Measurements from ENCODE around the gene RTN4RL2. TPM values are rescaled to one million over a fixed set of nuclear protein-coding genes. Genes with fewer than 3 reads are reported as not detected.

The RTN4RL2 gene
- total RNA-seq, 4 donors from 2014 or later: 0.13 to 2.8 (median 0.77) TPM

DNA sequence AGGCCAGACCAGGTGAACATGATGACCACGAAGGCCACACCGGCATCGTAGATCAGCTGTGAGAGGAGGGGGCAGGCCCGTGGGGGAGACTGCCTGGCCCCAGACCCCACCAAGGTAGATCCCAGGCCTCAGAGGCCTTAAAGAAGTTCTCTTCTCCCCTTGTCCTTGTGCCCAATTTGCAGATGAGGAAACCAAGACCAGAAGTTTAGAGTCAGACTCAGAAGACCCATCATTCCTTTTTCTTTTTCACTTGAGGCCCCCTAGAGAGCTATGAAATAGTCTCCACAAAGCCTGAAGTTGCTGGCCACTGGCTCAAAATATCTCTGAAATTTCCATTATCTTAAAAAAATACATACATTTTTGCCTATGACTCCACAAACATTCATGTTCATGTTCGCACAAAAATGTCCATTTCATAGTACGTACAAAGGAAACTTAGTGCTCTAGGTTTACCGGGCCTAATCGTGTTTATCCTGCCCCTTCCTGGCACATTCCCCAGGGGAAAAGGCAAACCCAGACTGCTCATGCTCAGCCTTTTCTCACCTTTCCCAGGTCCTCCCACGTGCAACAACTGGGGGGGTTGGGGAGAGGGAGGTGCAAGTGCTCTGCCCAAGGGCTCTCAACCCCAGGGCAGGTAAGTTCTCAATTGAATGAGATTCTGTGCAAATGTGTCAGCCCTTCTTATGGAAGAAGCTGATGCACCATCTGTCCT lies 35.9 kb downstream of the RTN4RL2 start:
- intact Hi-C loops (cut with DNase I; ENCODE audit: low total_unique reads): no loop called here
- H3K4me3 ChIP-seq: no peak overlapping the region
- H3K27ac ChIP-seq: peak overlapping the region in 2 of 4 donors; percentile 33 to 80
- no peaks in the 10 kb centered on the region for H3K36me3 ChIP-seq
- DNase-seq: no peak
- in situ Hi-C loops (cut with MboI; ENCODE audit: low sequenced_read_pairs in 4 of 4): loop anchor here in 2 of 4 donors (10.0 to 25.0 kb wide), 2 partner anchors 159 to 171 kb away; partner anchors contain the start of genes P2RX3 (in 1 of the 2), SSRP1 (in 1 of the 2) and TNKS1BP1 (in 1 of the 2)
- H3K27me3 ChIP-seq: no peaks in the 10 kb centered on the region
- no peak for TF ChIP-seq CTCF (IDR thresholded peaks at IDR 0.05 in 4 of 5, conservative IDR thresholded peaks at IDR 0.05 in 1 of 5)
- TF ChIP-seq POLR2A (IDR thresholded peaks at IDR 0.05): no peak
- H3K9me3 ChIP-seq: no peaks in the 10 kb centered on the region
- no peak for ATAC-seq
- peaks cover 40 to 44% of the 10 kb centered on the region in 2 donors for H3K4me1 ChIP-seq

GRCh38 chr11:57497303-57498247 lies 37.2 kb downstream of the RTN4RL2 start:
- Histone ChIP-seq H3K27me3 (no peaks in the 10 kb centered on the region), H3K4me3 (no peak overlapping the region), H3K4me1 (peaks cover 42 to 50% of the 10 kb centered on the region in 2 donors), H3K9me3 (no peaks in the 10 kb centered on the region), H3K27ac (peak overlapping the region in 3 of 4 donors; percentile 3 to 92 (median 87)), H3K36me3 (no peaks in the 10 kb centered on the region)
- no peak for TF ChIP-seq POLR2A (IDR thresholded peaks at IDR 0.05)
- intact Hi-C loops (cut with DNase I; ENCODE audit: low total_unique reads) (no loop called here), in situ Hi-C loops (cut with MboI; ENCODE audit: low sequenced_read_pairs in 4 of 4) (loop anchor here in 2 of 4 donors (10.0 to 25.0 kb wide), 2 partner anchors 160 to 173 kb away; partner anchors contain the start of genes P2RX3 (in 1 of the 2), SSRP1 (in 1 of the 2) and TNKS1BP1 (in 1 of the 2))
- ATAC-seq: no peak
- no peak for DNase-seq

GRCh38 chr11:57498540-57498939 lies 38.2 kb downstream of the RTN4RL2 start:
- intact Hi-C loops (cut with DNase I; ENCODE audit: low total_unique reads) (no loop called here), in situ Hi-C loops (cut with MboI; ENCODE audit: low sequenced_read_pairs in 4 of 4) (loop anchor here in 2 of 4 donors (10.0 to 25.0 kb wide), 2 partner anchors 161 to 174 kb away; partner anchors contain the start of genes P2RX3 (in 1 of the 2), SSRP1 (in 1 of the 2) and TNKS1BP1 (in 1 of the 2))
- Histone ChIP-seq H3K27ac (peak overlapping the region; percentile 87 to 95 (median 92)), H3K4me3 (no peak overlapping the region), H3K27me3 (no peaks in the 10 kb centered on the region), H3K4me1 (peaks cover 39 to 50% of the 10 kb centered on the region in 2 donors), H3K9me3 (no peaks in the 10 kb centered on the region), H3K36me3 (no peaks in the 10 kb centered on the region)
- ATAC-seq (no peak), DNase-seq (no peak)
- no peak for TF ChIP-seq POLR2A (IDR thresholded peaks at IDR 0.05)
- no peak for TF ChIP-seq CTCF (IDR thresholded peaks at IDR 0.05 in 4 of 5, conservative IDR thresholded peaks at IDR 0.05 in 1 of 5)

DNA sequence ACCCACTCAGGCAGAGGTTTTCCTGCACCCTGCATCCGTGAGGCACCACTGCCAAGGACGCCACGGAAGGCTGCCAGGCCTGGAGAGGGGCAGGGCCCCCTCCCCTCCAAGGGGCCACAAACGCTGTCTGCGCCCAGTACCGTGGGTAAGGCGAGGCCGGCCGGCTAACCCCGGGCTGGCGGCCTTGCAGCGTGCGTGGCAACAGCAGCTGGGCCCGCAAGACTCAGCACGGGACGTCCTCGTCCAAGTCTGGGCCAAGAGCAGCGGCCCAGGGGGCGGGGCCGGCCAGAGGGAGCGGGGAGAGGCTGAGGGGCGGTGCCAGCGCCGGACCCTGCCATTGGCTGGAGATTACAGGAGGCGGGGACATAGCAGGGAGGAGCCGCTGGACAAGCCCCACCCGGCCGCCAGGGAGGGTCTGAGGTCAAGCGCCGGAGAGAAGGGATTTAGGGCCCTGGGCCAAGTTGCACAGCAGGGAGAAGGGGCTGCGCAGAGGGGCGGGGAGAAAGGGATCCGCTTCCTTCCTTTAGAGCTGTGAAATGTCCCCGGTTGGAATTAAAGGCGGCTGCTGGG lies 39.2 kb downstream of the RTN4RL2 start:
- ATAC-seq (peak; percentile 90 to 91), DNase-seq (peak; percentile 98 to 99)
- Histone ChIP-seq H3K4me3 (peak overlapping the region; percentile 29 to 53 (median 44)), H3K27me3 (no peaks in the 10 kb centered on the region), H3K4me1 (peaks cover 30 to 40% of the 10 kb centered on the region in 2 donors), H3K27ac (peak overlapping the region; percentile 87 to 95 (median 92)), H3K9me3 (no peaks in the 10 kb centered on the region), H3K36me3 (no peaks in the 10 kb centered on the region)
- intact Hi-C loops (cut with DNase I; ENCODE audit: low total_unique reads) (loop anchor here (1.0 kb wide), 1 partner anchor 168 kb away; no protein-coding TSS in a partner anchor), in situ Hi-C loops (cut with MboI; ENCODE audit: low sequenced_read_pairs in 4 of 4) (loop anchor here in 2 of 4 donors (10.0 to 25.0 kb wide), 2 partner anchors 162 to 175 kb away; partner anchors contain the start of genes P2RX3 (in 1 of the 2), SSRP1 (in 1 of the 2) and TNKS1BP1 (in 1 of the 2))
- TF ChIP-seq POLR2A (IDR thresholded peaks at IDR 0.05) (peak; percentile 67 to 81), CTCF (IDR thresholded peaks at IDR 0.05 in 4 of 5, conservative IDR thresholded peaks at IDR 0.05 in 1 of 5) (peak in 2 of 5 experiments; percentile 28 to 34)
